ENCODE results near the gene LAIR1.

The LAIR1 gene

DNA sequence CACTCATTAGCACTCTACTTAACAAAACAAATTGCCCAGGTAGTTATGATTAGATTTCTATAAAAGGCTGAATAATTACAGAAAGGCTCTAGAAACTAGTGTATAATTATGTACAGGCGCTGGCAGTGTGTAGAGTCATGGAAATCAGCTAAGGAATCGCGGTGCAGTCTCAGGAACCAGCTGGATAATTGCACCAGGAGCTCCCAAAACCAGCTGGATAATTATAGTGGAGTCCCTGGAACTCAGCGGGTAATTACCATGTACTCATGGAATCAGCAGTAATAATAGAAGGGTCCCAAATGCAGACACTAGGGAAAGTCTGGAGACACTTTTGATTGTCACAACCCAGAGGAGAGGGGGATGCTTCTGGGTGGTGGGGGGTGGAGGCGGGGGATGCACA, 27.4 kb upstream of the LAIR1 start:
- DNase-seq (ENCODE audit: low read depth in 1 of 2, low spot score in 1 of 2), result no peak
- no peak for TF ChIP-seq SPI1 (IDR thresholded peaks at IDR 0.05; ENCODE audit: borderline replicate concordance, low read depth)
- TF ChIP-seq, protein P1, sequence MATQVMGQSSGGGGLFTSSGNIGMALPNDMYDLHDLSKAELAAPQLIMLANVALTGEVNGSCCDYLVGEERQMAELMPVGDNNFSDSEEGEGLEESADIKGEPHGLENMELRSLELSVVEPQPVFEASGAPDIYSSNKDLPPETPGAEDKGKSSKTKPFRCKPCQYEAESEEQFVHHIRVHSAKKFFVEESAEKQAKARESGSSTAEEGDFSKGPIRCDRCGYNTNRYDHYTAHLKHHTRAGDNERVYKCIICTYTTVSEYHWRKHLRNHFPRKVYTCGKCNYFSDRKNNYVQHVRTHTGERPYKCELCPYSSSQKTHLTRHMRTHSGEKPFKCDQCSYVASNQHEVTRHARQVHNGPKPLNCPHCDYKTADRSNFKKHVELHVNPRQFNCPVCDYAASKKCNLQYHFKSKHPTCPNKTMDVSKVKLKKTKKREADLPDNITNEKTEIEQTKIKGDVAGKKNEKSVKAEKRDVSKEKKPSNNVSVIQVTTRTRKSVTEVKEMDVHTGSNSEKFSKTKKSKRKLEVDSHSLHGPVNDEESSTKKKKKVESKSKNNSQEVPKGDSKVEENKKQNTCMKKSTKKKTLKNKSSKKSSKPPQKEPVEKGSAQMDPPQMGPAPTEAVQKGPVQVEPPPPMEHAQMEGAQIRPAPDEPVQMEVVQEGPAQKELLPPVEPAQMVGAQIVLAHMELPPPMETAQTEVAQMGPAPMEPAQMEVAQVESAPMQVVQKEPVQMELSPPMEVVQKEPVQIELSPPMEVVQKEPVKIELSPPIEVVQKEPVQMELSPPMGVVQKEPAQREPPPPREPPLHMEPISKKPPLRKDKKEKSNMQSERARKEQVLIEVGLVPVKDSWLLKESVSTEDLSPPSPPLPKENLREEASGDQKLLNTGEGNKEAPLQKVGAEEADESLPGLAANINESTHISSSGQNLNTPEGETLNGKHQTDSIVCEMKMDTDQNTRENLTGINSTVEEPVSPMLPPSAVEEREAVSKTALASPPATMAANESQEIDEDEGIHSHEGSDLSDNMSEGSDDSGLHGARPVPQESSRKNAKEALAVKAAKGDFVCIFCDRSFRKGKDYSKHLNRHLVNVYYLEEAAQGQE (IDR thresholded peaks at IDR 0.05; ENCODE audit: insufficient replicate concordance, low read depth), result no peak
- no peak for TF ChIP-seq GABPA (IDR thresholded peaks at IDR 0.05; ENCODE audit: low read depth)
- TF ChIP-seq POLR2AphosphoS5 (IDR thresholded peaks at IDR 0.05; ENCODE audit: low read depth), result no peak
- TF ChIP-seq, protein P2, sequence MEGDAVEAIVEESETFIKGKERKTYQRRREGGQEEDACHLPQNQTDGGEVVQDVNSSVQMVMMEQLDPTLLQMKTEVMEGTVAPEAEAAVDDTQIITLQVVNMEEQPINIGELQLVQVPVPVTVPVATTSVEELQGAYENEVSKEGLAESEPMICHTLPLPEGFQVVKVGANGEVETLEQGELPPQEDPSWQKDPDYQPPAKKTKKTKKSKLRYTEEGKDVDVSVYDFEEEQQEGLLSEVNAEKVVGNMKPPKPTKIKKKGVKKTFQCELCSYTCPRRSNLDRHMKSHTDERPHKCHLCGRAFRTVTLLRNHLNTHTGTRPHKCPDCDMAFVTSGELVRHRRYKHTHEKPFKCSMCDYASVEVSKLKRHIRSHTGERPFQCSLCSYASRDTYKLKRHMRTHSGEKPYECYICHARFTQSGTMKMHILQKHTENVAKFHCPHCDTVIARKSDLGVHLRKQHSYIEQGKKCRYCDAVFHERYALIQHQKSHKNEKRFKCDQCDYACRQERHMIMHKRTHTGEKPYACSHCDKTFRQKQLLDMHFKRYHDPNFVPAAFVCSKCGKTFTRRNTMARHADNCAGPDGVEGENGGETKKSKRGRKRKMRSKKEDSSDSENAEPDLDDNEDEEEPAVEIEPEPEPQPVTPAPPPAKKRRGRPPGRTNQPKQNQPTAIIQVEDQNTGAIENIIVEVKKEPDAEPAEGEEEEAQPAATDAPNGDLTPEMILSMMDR (IDR thresholded peaks at IDR 0.05; ENCODE audit: insufficient read depth, low read length), result no peak

DNA sequence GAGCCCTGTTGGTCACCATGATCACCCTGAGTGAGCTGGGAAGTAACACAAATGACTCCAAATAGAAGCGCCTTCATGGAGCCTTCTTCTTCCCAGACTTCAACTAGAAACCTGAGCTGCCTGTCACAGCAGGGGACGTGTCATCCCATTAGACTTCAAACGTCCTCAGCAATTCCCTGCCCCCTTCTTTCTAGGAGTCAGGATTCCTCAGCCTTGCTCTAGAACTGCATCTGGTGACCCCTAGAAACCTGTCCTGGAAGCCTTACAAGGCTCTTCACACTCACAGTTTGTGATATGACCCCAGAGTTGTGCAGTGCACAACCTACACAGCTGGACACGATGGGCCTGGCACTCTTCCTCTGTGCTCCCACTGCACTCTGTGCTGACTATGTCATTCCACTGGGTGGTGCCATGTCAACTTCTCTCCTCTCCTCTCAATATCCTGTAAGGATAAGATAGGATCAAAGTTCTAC, 26.9 kb upstream of the LAIR1 start:
- DNase-seq (ENCODE audit: low read depth in 1 of 2, low spot score in 1 of 2), result no peak
- no peak overlapping the region for H3K4me3 ChIP-seq (replicated peaks; ENCODE audit: insufficient read depth, low read length)
- H3K27ac ChIP-seq (replicated peaks), result no peak overlapping the region
- no peaks in the 10 kb centered on the region for H3K27me3 ChIP-seq (ENCODE audit: insufficient read depth, poor library complexity, severe bottlenecking)
- TF ChIP-seq, protein P2 (IDR thresholded peaks at IDR 0.05; ENCODE audit: insufficient read depth, low read length), result peak; percentile 8
- no peak for TF ChIP-seq POLR2AphosphoS5 (IDR thresholded peaks at IDR 0.05; ENCODE audit: low read depth)
- no peak for TF ChIP-seq SPI1 (IDR thresholded peaks at IDR 0.05; ENCODE audit: borderline replicate concordance, low read depth)
- TF ChIP-seq, protein P1 (IDR thresholded peaks at IDR 0.05; ENCODE audit: insufficient replicate concordance, low read depth), result no peak
- TF ChIP-seq GABPA (IDR thresholded peaks at IDR 0.05; ENCODE audit: low read depth), result no peak

More for the DNA sequence above, 27.4 kb upstream of the LAIR1 start:
- H3K27me3 ChIP-seq (ENCODE audit: insufficient read depth, poor library complexity, severe bottlenecking), result no peaks in the 10 kb centered on the region
- no peak overlapping the region for H3K27ac ChIP-seq (replicated peaks)
- no peak overlapping the region for H3K4me3 ChIP-seq (replicated peaks; ENCODE audit: insufficient read depth, low read length)

DNA sequence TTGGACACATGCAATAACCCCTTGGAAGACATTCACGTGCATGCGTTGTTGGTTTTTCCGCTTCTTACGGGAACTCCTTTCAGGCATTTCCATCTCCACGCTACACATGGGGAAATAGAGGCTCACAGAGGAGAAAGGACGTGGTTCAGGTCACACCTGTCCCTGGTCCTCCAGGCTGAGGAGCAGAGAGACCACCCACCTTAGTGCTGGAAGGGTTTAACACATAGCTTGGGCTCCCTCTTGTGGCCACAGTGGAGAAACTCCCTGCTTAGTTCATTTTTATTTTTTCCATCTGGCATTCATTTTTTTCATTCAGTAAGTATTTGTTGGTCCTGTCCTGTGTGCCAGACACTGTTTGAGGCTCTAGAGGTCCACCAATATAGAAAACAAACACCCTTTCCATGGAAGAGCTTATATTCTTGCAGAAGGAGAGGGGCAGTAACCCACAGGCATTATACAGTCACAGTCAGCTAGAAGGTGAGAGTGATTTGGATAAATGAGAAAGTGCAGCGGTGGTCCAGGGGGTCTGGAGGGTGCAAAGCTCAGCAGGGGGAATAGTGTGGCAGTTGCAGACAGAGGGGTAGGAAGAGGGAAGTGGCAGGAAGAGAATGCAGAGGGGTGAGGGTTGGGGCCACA, 26.3 kb upstream of the LAIR1 start:
- DNase-seq (ENCODE audit: low read depth in 1 of 2, low spot score in 1 of 2), result peak in 1 of 2 experiments; percentile 61
- no peak for TF ChIP-seq POLR2AphosphoS5 (IDR thresholded peaks at IDR 0.05; ENCODE audit: low read depth)
- TF ChIP-seq, protein P2 (IDR thresholded peaks at IDR 0.05; ENCODE audit: insufficient read depth, low read length), result peak; percentile 63
- H3K27ac ChIP-seq (replicated peaks), result peak overlapping the region; percentile 83
- no peak overlapping the region for H3K4me3 ChIP-seq (replicated peaks; ENCODE audit: insufficient read depth, low read length)
- no peaks in the 10 kb centered on the region for H3K27me3 ChIP-seq (ENCODE audit: insufficient read depth, poor library complexity, severe bottlenecking)

DNA sequence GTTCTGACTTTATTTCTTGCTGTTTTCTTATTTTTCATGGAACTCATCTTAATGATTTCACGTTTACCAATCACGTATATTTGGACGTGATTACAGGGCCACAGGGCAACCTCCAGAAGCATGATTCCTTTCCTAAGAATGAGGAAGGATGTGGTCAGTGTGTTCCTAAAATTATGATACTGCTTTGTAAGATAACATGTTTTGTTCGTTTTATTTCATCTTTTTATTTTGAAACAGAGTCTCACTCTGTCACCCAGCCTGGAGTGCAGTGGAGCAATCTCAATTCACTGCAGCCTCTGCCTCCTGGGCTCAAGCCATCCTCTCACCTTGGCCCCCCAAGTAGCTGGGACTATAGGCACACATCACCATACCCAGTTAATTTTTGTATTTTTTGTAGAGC, 24.8 kb upstream of the LAIR1 start:
- Histone ChIP-seq H3K4me3 (replicated peaks; ENCODE audit: insufficient read depth, low read length) (no peak overlapping the region), H3K27me3 (ENCODE audit: insufficient read depth, poor library complexity, severe bottlenecking) (no peaks in the 10 kb centered on the region), H3K27ac (replicated peaks) (peak overlapping the region; percentile 83)
- TF ChIP-seq POLR2AphosphoS5 (IDR thresholded peaks at IDR 0.05; ENCODE audit: low read depth) (peak; percentile 74; the same call in 1 of the 2 replicates), SPI1 (IDR thresholded peaks at IDR 0.05; ENCODE audit: borderline replicate concordance, low read depth) (peak; percentile 53; the same call in 1 of the 2 replicates), GABPA (IDR thresholded peaks at IDR 0.05; ENCODE audit: low read depth) (peak; percentile 41; the same call in 1 of the 2 replicates)
- TF ChIP-seq, protein P1 (IDR thresholded peaks at IDR 0.05; ENCODE audit: insufficient replicate concordance, low read depth), result no peak
- TF ChIP-seq, protein P2 (IDR thresholded peaks at IDR 0.05; ENCODE audit: insufficient read depth, low read length), result no peak
- peak in 1 of 2 experiments; percentile 68 for DNase-seq (ENCODE audit: low read depth in 1 of 2, low spot score in 1 of 2)

Data from HL-60 (cell line).